ENCODE measurements around the gene TMTC3.

TMTC3 gene

DNA sequence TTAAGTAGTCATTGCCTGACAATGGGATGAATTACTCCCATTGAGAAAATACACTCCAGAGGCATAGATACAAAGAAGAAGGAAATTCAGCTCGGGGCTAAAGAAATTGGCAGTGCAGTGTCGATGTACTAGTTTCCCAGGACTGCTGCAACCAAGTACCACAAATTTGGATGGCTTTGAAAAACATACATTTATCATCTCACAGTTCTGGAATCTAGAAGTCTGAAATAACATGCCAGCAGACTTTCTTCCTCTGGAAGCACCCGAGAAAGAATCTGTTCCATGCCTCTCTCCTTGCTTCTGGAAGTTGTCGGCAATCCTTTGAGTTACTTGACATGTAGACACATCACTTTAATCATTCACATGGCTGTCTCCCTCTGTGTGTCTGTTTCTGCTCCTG lies 101.9 kb downstream of the TMTC3 start:
- Histone ChIP-seq H2AFZ (ENCODE audit: low read depth, low read length, severe bottlenecking) (no peak overlapping the region), H3K9me2 (replicated peaks; ENCODE audit: insufficient read depth, low read length) (no peaks in the 10 kb centered on the region), H3K9ac (ENCODE audit: low read length) (no peak overlapping the region), H3K4me2 (ENCODE audit: low read depth, low read length, poor library complexity, severe bottlenecking) (no peak overlapping the region), H3K27ac (ENCODE audit: low read depth, low read length) (no peak overlapping the region), H4K20me1 (ENCODE audit: low read depth, low read length) (no peaks in the 10 kb centered on the region), H3F3A (ENCODE audit: insufficient read depth) (no peaks in the 10 kb centered on the region), H3K79me2 (ENCODE audit: insufficient read depth, low read length) (no peaks in the 10 kb centered on the region), H3K9me3 (ENCODE audit: insufficient read depth, low read length) (no peaks in the 10 kb centered on the region), H3K27me3 (ENCODE audit: low read length) (no peaks in the 10 kb centered on the region), H3K4me3 (ENCODE audit: insufficient read depth, low read length, poor library complexity, severe bottlenecking) (no peak overlapping the region), H3K36me3 (ENCODE audit: low read length) (no peaks in the 10 kb centered on the region)
- no peak for TF ChIP-seq EZH2phosphoT487 (conservative IDR thresholded peaks at IDR 0.05; ENCODE audit: low read length)
- TF ChIP-seq, protein P1, sequence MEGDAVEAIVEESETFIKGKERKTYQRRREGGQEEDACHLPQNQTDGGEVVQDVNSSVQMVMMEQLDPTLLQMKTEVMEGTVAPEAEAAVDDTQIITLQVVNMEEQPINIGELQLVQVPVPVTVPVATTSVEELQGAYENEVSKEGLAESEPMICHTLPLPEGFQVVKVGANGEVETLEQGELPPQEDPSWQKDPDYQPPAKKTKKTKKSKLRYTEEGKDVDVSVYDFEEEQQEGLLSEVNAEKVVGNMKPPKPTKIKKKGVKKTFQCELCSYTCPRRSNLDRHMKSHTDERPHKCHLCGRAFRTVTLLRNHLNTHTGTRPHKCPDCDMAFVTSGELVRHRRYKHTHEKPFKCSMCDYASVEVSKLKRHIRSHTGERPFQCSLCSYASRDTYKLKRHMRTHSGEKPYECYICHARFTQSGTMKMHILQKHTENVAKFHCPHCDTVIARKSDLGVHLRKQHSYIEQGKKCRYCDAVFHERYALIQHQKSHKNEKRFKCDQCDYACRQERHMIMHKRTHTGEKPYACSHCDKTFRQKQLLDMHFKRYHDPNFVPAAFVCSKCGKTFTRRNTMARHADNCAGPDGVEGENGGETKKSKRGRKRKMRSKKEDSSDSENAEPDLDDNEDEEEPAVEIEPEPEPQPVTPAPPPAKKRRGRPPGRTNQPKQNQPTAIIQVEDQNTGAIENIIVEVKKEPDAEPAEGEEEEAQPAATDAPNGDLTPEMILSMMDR (IDR thresholded peaks at IDR 0.05; ENCODE audit: insufficient read depth, low read length, poor library complexity, severe bottlenecking) = no peak

- no peaks in the 10 kb centered on the region for H4K20me1 ChIP-seq (ENCODE audit: low read depth, low read length)
- TF ChIP-seq EZH2phosphoT487 (conservative IDR thresholded peaks at IDR 0.05; ENCODE audit: low read length) = no peak
- TF ChIP-seq, protein P1 (IDR thresholded peaks at IDR 0.05; ENCODE audit: insufficient read depth, low read length, poor library complexity, severe bottlenecking) = no peak
- H3K27me3 ChIP-seq (ENCODE audit: low read length) = no peaks in the 10 kb centered on the region
- no peak overlapping the region for H3K27ac ChIP-seq (ENCODE audit: low read depth, low read length)
- H3K9ac ChIP-seq (ENCODE audit: low read length) = no peak overlapping the region
- no peaks in the 10 kb centered on the region for H3K9me2 ChIP-seq (replicated peaks; ENCODE audit: insufficient read depth, low read length)
- H3F3A ChIP-seq (ENCODE audit: insufficient read depth) = no peaks in the 10 kb centered on the region
- H2AFZ ChIP-seq (ENCODE audit: low read depth, low read length, severe bottlenecking) = no peak overlapping the region
- H3K4me2 ChIP-seq (ENCODE audit: low read depth, low read length, poor library complexity, severe bottlenecking) = no peak overlapping the region
- no peaks in the 10 kb centered on the region for H3K36me3 ChIP-seq (ENCODE audit: low read length)
- no peaks in the 10 kb centered on the region for H3K9me3 ChIP-seq (ENCODE audit: insufficient read depth, low read length)
- no peaks in the 10 kb centered on the region for H3K79me2 ChIP-seq (ENCODE audit: insufficient read depth, low read length)
- no peak overlapping the region for H3K4me3 ChIP-seq (ENCODE audit: insufficient read depth, low read length, poor library complexity, severe bottlenecking)
Measured at GRCh38 chr12:88245905-88246304, 103.8 kb downstream of the TMTC3 start.

GRCh38 chr12:88247241-88247643 lies 105.1 kb downstream of the TMTC3 start:
- no peaks in the 10 kb centered on the region for H4K20me1 ChIP-seq (ENCODE audit: low read depth, low read length)
- no peaks in the 10 kb centered on the region for H3K9me2 ChIP-seq (replicated peaks; ENCODE audit: insufficient read depth, low read length)
- H3K9me3 ChIP-seq (ENCODE audit: insufficient read depth, low read length) = no peaks in the 10 kb centered on the region
- TF ChIP-seq, protein P1 (IDR thresholded peaks at IDR 0.05; ENCODE audit: insufficient read depth, low read length, poor library complexity, severe bottlenecking) = no peak
- no peak for TF ChIP-seq EZH2phosphoT487 (conservative IDR thresholded peaks at IDR 0.05; ENCODE audit: low read length)
- H3K36me3 ChIP-seq (ENCODE audit: low read length) = no peaks in the 10 kb centered on the region
- H3K27me3 ChIP-seq (ENCODE audit: low read length) = no peaks in the 10 kb centered on the region
- no peaks in the 10 kb centered on the region for H3F3A ChIP-seq (ENCODE audit: insufficient read depth)
- H3K79me2 ChIP-seq (ENCODE audit: insufficient read depth, low read length) = no peaks in the 10 kb centered on the region
- H3K4me3 ChIP-seq (ENCODE audit: insufficient read depth, low read length, poor library complexity, severe bottlenecking) = no peak overlapping the region
- H3K27ac ChIP-seq (ENCODE audit: low read depth, low read length) = no peak overlapping the region
- H3K4me2 ChIP-seq (ENCODE audit: low read depth, low read length, poor library complexity, severe bottlenecking) = no peak overlapping the region
- no peak overlapping the region for H2AFZ ChIP-seq (ENCODE audit: low read depth, low read length, severe bottlenecking)
- H3K9ac ChIP-seq (ENCODE audit: low read length) = no peak overlapping the region

All from SU-DHL-6 (cell line).